ENCODE results near the gene GLIS2.

Gene GLIS2

DNA sequence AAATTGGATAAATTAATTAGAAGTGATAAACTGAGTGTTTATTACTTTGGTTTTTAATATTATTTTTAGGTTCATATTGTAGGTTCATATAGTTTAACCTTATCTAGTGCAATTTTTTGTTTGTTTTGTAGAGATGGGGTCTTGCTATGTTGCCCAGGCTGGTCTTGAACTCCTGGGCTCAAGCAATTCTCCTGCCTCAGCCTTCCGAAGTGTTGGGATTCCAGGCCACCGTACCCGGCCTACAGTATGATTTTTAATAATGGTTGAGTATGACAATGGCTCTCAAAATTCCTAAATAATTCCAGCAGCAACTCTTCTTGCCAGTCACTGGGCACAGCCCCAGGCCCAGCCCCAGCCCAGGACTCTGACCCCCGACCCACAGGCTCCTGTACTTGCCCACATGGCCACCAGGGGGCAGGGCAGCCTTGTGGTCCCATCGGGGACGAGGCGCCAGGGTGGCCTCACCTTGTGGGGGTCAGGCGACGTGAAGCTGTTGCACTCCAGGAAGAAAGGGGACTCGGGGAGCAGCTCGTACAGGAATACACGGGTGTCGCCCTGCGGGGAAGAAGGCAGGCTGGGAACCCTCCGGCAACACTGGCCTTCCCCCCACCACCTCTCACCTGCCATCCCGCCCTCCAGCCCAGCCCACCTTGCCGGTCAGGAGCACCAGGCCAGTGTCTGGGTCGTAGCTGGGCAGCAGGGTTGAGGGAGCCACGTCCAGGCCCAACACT is 43.1 kb downstream of the GLIS2 start:
- Histone ChIP-seq H3K9ac (ENCODE audit: low read length) (no peak overlapping the region), H3K27ac (ENCODE audit: low read depth, low read length) (no peak overlapping the region), H3K36me3 (ENCODE audit: control insufficient read depth, insufficient read depth, low read length) (peaks cover 4% of the 10 kb centered on the region), H3K4me3 (ENCODE audit: low read length) (no peak overlapping the region), H3K27me3 (ENCODE audit: control insufficient read depth, insufficient read depth, low read length) (no peaks in the 10 kb centered on the region), H3K4me1 (ENCODE audit: control insufficient read depth, insufficient read depth, low read length) (no peaks in the 10 kb centered on the region)

GRCh38 chr16:4359914-4360313 is 44.0 kb downstream of the GLIS2 start:
- Histone ChIP-seq H3K27ac (ENCODE audit: low read depth, low read length) (no peak overlapping the region), H3K36me3 (ENCODE audit: control insufficient read depth, insufficient read depth, low read length) (peaks cover 7% of the 10 kb centered on the region), H3K4me1 (ENCODE audit: control insufficient read depth, insufficient read depth, low read length) (no peaks in the 10 kb centered on the region), H3K27me3 (ENCODE audit: control insufficient read depth, insufficient read depth, low read length) (no peaks in the 10 kb centered on the region), H3K4me3 (ENCODE audit: low read length) (no peak overlapping the region), H3K9ac (ENCODE audit: low read length) (no peak overlapping the region)

DNA sequence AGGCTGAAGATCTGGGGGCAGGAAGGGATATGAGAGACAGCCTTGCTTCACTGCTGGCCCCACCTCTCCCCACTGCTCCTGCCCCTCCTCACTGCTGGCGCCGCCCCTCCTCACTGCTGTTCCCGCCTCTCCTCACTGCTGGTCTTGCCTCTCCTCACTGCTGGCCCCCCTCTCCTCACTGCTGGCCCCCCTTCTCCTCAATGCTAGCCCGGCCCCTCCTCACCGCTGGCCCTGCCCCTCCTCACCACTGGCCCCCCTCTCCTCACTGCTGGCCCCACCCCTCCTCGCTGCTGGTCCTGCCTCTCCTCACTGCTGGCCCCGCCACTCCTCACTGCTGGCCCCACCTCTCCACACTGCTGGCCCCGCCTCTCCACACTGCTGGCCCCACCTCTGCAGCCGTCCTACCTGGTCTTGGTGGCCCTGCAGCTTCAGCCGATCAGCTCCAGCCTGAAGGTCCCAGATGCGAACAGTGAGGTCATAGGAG is 44.7 kb downstream of the GLIS2 start:
- no peaks in the 10 kb centered on the region for H3K27me3 ChIP-seq (ENCODE audit: control insufficient read depth, insufficient read depth, low read length)
- peaks cover 12% of the 10 kb centered on the region for H3K36me3 ChIP-seq (ENCODE audit: control insufficient read depth, insufficient read depth, low read length)

GRCh38 chr16:4361033-4361943 is 45.4 kb downstream of the GLIS2 start:
- Histone ChIP-seq H3K4me3 (ENCODE audit: low read length) (no peak overlapping the region), H3K27ac (ENCODE audit: low read depth, low read length) (no peak overlapping the region), H3K36me3 (ENCODE audit: control insufficient read depth, insufficient read depth, low read length) (peaks cover 12% of the 10 kb centered on the region), H3K4me1 (ENCODE audit: control insufficient read depth, insufficient read depth, low read length) (no peaks in the 10 kb centered on the region), H3K9ac (ENCODE audit: low read length) (no peak overlapping the region), H3K27me3 (ENCODE audit: control insufficient read depth, insufficient read depth, low read length) (no peaks in the 10 kb centered on the region)

More for the DNA sequence above, 44.7 kb downstream of the GLIS2 start:
- Histone ChIP-seq H3K4me1 (ENCODE audit: control insufficient read depth, insufficient read depth, low read length) (no peaks in the 10 kb centered on the region), H3K4me3 (ENCODE audit: low read length) (no peak overlapping the region), H3K9ac (ENCODE audit: low read length) (no peak overlapping the region), H3K27ac (ENCODE audit: low read depth, low read length) (no peak overlapping the region)

- Histone ChIP-seq H3K4me1 (ENCODE audit: control insufficient read depth, insufficient read depth, low read length) (no peaks in the 10 kb centered on the region), H3K4me3 (ENCODE audit: low read length) (no peak overlapping the region), H3K9ac (ENCODE audit: low read length) (no peak overlapping the region), H3K27me3 (ENCODE audit: control insufficient read depth, insufficient read depth, low read length) (no peaks in the 10 kb centered on the region), H3K36me3 (ENCODE audit: control insufficient read depth, insufficient read depth, low read length) (peaks cover 12% of the 10 kb centered on the region), H3K27ac (ENCODE audit: low read depth, low read length) (no peak overlapping the region)
These were observed 46.1 kb downstream of the GLIS2 start for GRCh38 chr16:4361944-4362311.

GRCh38 chr16:4362476-4363135 is 46.7 kb downstream of the GLIS2 start:
- Histone ChIP-seq H3K4me3 (ENCODE audit: low read length) (no peak overlapping the region), H3K27me3 (ENCODE audit: control insufficient read depth, insufficient read depth, low read length) (no peaks in the 10 kb centered on the region), H3K9ac (ENCODE audit: low read length) (no peak overlapping the region), H3K36me3 (ENCODE audit: control insufficient read depth, insufficient read depth, low read length) (peaks cover 12% of the 10 kb centered on the region), H3K27ac (ENCODE audit: low read depth, low read length) (no peak overlapping the region), H3K4me1 (ENCODE audit: control insufficient read depth, insufficient read depth, low read length) (no peaks in the 10 kb centered on the region)

DNA sequence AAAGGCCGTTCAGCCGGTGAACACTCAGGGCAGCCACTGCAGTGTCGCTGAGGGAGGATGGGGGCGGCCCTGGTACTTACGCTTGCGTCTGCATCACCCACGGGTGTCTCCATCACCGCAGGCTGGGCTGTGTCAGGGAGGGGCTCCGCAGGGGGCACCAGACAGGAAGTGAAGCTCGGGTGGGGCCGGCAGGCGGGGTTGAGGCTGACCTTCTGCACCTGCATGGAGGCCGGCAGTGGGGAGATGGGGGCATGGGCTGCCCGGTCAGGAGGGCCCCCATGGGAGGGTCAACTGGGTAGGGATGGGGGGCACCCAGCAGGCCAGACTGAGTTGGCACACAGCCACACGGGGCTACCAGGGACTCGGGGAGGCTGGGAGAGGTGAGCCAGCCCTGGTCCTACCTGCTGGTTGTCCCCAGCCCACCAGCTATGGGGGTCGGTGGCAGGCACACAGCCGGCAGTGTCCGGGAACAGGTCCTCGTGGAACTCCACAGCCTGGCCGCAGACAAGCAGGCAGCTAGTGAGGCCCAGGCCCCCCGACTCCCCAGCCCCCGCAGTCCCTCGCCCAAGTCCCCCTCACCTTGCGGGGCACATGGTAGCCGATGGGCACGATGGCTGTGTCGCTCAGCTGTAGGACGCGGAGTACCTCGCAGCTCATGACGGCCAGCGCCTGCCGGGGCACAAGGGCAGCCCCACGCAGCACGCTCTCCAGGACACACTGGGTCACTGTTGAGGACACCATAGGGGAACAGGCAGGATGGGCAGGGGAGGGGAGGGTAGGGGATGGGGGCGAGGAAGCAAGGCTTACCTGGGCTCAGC is 48.5 kb downstream of the GLIS2 start:
- Histone ChIP-seq H3K27me3 (ENCODE audit: control insufficient read depth, insufficient read depth, low read length) (no peaks in the 10 kb centered on the region), H3K4me1 (ENCODE audit: control insufficient read depth, insufficient read depth, low read length) (no peaks in the 10 kb centered on the region), H3K9ac (ENCODE audit: low read length) (no peak overlapping the region), H3K27ac (ENCODE audit: low read depth, low read length) (no peak overlapping the region), H3K4me3 (ENCODE audit: low read length) (no peak overlapping the region), H3K36me3 (ENCODE audit: control insufficient read depth, insufficient read depth, low read length) (peaks cover 12% of the 10 kb centered on the region)

- H3K27ac ChIP-seq (ENCODE audit: low read depth, low read length) = no peak overlapping the region
- peaks cover 12% of the 10 kb centered on the region for H3K36me3 ChIP-seq (ENCODE audit: control insufficient read depth, insufficient read depth, low read length)
- no peaks in the 10 kb centered on the region for H3K4me1 ChIP-seq (ENCODE audit: control insufficient read depth, insufficient read depth, low read length)
- H3K27me3 ChIP-seq (ENCODE audit: control insufficient read depth, insufficient read depth, low read length) = no peaks in the 10 kb centered on the region
- H3K4me3 ChIP-seq (ENCODE audit: low read length) = no peak overlapping the region
- no peak overlapping the region for H3K9ac ChIP-seq (ENCODE audit: low read length)
These were observed 49.1 kb downstream of the GLIS2 start for GRCh38 chr16:4365014-4365406.

- H3K4me1 ChIP-seq (ENCODE audit: control insufficient read depth, insufficient read depth, low read length) = no peaks in the 10 kb centered on the region
- peaks cover 12% of the 10 kb centered on the region for H3K36me3 ChIP-seq (ENCODE audit: control insufficient read depth, insufficient read depth, low read length)
- no peak overlapping the region for H3K27ac ChIP-seq (ENCODE audit: low read depth, low read length)
- H3K4me3 ChIP-seq (ENCODE audit: low read length) = no peak overlapping the region
- H3K9ac ChIP-seq (ENCODE audit: low read length) = no peak overlapping the region
- no peaks in the 10 kb centered on the region for H3K27me3 ChIP-seq (ENCODE audit: control insufficient read depth, insufficient read depth, low read length)
These were observed 49.7 kb downstream of the GLIS2 start for GRCh38 chr16:4365615-4366014.

DNA sequence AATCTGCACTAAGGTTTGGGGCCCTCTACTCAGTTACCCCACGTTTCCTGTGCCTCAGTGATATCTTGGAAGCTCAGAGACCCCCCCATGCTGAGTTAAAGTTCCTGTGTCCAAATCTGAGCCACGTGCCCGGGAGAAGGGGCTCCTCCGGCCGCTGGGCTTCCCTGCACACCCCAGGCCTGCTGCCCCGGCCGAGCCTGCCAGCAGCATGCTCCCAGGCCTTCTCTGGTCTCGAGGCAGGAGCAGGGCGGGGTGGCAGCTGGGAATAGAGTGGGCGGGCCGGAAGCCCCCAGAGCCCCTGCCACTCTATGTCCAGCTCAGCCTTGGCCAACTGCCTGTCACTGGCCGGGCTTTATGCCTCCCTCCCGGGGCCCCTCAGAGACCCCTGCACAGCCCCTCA is 50.1 kb downstream of the GLIS2 start:
- no peak overlapping the region for H3K27ac ChIP-seq (ENCODE audit: low read depth, low read length)

DNA sequence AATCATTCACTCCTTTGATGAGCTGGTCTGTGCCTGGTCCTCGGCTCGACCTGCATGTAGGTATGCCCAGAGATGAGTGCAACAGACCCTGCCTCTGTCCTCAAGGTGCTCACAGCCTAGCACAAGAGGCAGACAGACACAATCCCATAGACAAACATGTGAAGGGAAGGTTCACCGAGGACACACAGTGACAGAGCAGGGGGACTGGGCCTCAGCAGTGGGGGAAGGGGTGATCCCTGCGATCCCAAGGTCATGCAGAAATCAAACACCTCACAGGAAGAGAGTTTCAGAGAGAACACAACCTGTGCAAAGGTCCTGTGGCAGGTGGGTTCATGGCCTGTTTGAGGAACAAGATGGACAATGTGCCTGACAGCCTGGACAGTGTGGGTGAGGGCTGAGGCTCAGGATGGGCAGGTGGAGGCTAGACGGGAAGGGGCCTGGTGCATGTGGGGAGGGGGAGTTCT is 51.6 kb downstream of the GLIS2 start:
- Histone ChIP-seq H3K4me1 (ENCODE audit: control insufficient read depth, insufficient read depth, low read length) (peaks cover 6% of the 10 kb centered on the region), H3K9ac (ENCODE audit: low read length) (no peak overlapping the region), H3K27me3 (ENCODE audit: control insufficient read depth, insufficient read depth, low read length) (no peaks in the 10 kb centered on the region), H3K36me3 (ENCODE audit: control insufficient read depth, insufficient read depth, low read length) (peaks cover 9% of the 10 kb centered on the region), H3K4me3 (ENCODE audit: low read length) (no peak overlapping the region), H3K27ac (ENCODE audit: low read depth, low read length) (no peak overlapping the region)

More for the DNA sequence above, 50.1 kb downstream of the GLIS2 start:
- Histone ChIP-seq H3K27me3 (ENCODE audit: control insufficient read depth, insufficient read depth, low read length) (no peaks in the 10 kb centered on the region), H3K9ac (ENCODE audit: low read length) (no peak overlapping the region), H3K4me3 (ENCODE audit: low read length) (no peak overlapping the region), H3K4me1 (ENCODE audit: control insufficient read depth, insufficient read depth, low read length) (no peaks in the 10 kb centered on the region), H3K36me3 (ENCODE audit: control insufficient read depth, insufficient read depth, low read length) (peaks cover 12% of the 10 kb centered on the region)

Measured in rectal smooth muscle tissue (tissue), 1 donor.